Measurements from ENCODE around the gene PCSK6. TPM values are rescaled to one million over a fixed set of nuclear protein-coding genes. Genes with fewer than 3 reads are reported as not detected.
"Not testable (repeated sequence)": the region's sequence is repeated elsewhere in the genome, so short reads cannot be mapped to it uniquely, and the experiment has no call there.

The PCSK6 gene
- total RNA-seq, 1 donor from 2014 or later: 1.8 TPM

GRCh38 chr15:101427606-101428487, 61.7 kb downstream of the PCSK6 start:
- no peaks in the 10 kb centered on the region for H3K4me1 Mint-ChIP-seq (ENCODE audit: low read depth)
- H3K27ac Mint-ChIP-seq: no peak overlapping the region
- no peak for DNase-seq (ENCODE audit: low spot score, unreplicated experiment)
- H3K9me3 Mint-ChIP-seq (ENCODE audit: low read depth): no peaks in the 10 kb centered on the region
- peaks cover 4% of the 10 kb centered on the region for H3K27me3 Mint-ChIP-seq
- H3K36me3 Mint-ChIP-seq (ENCODE audit: insufficient read depth): no peaks in the 10 kb centered on the region
- TF ChIP-seq CTCF (IDR thresholded peaks at IDR 0.05; ENCODE audit: unreplicated experiment): no peak
- H3K4me3 Mint-ChIP-seq (ENCODE audit: low read depth): no peak overlapping the region

GRCh38 chr15:101426761-101427333, 62.7 kb downstream of the PCSK6 start:
- H3K27me3 Mint-ChIP-seq: peaks cover 4% of the 10 kb centered on the region
- H3K4me1 Mint-ChIP-seq (ENCODE audit: low read depth): no peaks in the 10 kb centered on the region
- no peak for DNase-seq (ENCODE audit: low spot score, unreplicated experiment)
- TF ChIP-seq CTCF (IDR thresholded peaks at IDR 0.05; ENCODE audit: unreplicated experiment): no peak
- H3K27ac Mint-ChIP-seq: no peak overlapping the region
- H3K9me3 Mint-ChIP-seq (ENCODE audit: low read depth): no peaks in the 10 kb centered on the region
- H3K36me3 Mint-ChIP-seq (ENCODE audit: insufficient read depth): no peaks in the 10 kb centered on the region
- H3K4me3 Mint-ChIP-seq (ENCODE audit: low read depth): no peak overlapping the region

- no peak for TF ChIP-seq CTCF (IDR thresholded peaks at IDR 0.05; ENCODE audit: unreplicated experiment)
- no peaks in the 10 kb centered on the region for H3K4me1 Mint-ChIP-seq (ENCODE audit: low read depth)
- no peak overlapping the region for H3K27ac Mint-ChIP-seq
- no peaks in the 10 kb centered on the region for H3K36me3 Mint-ChIP-seq (ENCODE audit: insufficient read depth)
- no peak overlapping the region for H3K4me3 Mint-ChIP-seq (ENCODE audit: low read depth)
- no peak for DNase-seq (ENCODE audit: low spot score, unreplicated experiment)
- H3K9me3 Mint-ChIP-seq (ENCODE audit: low read depth): no peaks in the 10 kb centered on the region
- peaks cover 4% of the 10 kb centered on the region for H3K27me3 Mint-ChIP-seq
These were observed 63.6 kb downstream of the PCSK6 start for GRCh38 chr15:101425787-101426365.

GRCh38 chr15:101424984-101425383, 64.5 kb downstream of the PCSK6 start:
- no peak overlapping the region for H3K27ac Mint-ChIP-seq
- no peaks in the 10 kb centered on the region for H3K4me1 Mint-ChIP-seq (ENCODE audit: low read depth)
- H3K4me3 Mint-ChIP-seq (ENCODE audit: low read depth): no peak overlapping the region
- no peak for DNase-seq (ENCODE audit: low spot score, unreplicated experiment)
- no peaks in the 10 kb centered on the region for H3K9me3 Mint-ChIP-seq (ENCODE audit: low read depth)
- H3K36me3 Mint-ChIP-seq (ENCODE audit: insufficient read depth): no peaks in the 10 kb centered on the region
- no peak for TF ChIP-seq CTCF (IDR thresholded peaks at IDR 0.05; ENCODE audit: unreplicated experiment)
- peaks cover 4% of the 10 kb centered on the region for H3K27me3 Mint-ChIP-seq

GRCh38 chr15:101420232-101420631, 69.3 kb downstream of the PCSK6 start:
- peaks cover 9% of the 10 kb centered on the region for H3K9me3 Mint-ChIP-seq (ENCODE audit: low read depth)
- no peak for DNase-seq (ENCODE audit: low spot score, unreplicated experiment)
- no peak overlapping the region for H3K27ac Mint-ChIP-seq
- H3K36me3 Mint-ChIP-seq (ENCODE audit: insufficient read depth): no peaks in the 10 kb centered on the region
- TF ChIP-seq CTCF (IDR thresholded peaks at IDR 0.05; ENCODE audit: unreplicated experiment): no peak
- no peaks in the 10 kb centered on the region for H3K4me1 Mint-ChIP-seq (ENCODE audit: low read depth)
- no peak overlapping the region for H3K4me3 Mint-ChIP-seq (ENCODE audit: low read depth)
- H3K27me3 Mint-ChIP-seq: no peaks in the 10 kb centered on the region

GRCh38 chr15:101416475-101416874, 73.0 kb downstream of the PCSK6 start:
- not testable (repeated sequence) for H3K4me3 Mint-ChIP-seq (ENCODE audit: low read depth); H3K27ac Mint-ChIP-seq; H3K27me3 Mint-ChIP-seq; H3K4me1 Mint-ChIP-seq (ENCODE audit: low read depth); DNase-seq (ENCODE audit: low spot score, unreplicated experiment); H3K36me3 Mint-ChIP-seq (ENCODE audit: insufficient read depth); H3K9me3 Mint-ChIP-seq (ENCODE audit: low read depth)

Data from progenitor cell of endocrine pancreas (in vitro differentiated cells).